ENCODE measurements around the gene SORBS2. TPM values are rescaled to one million over a fixed set of nuclear protein-coding genes. Genes with fewer than 3 reads are reported as not detected.

Gene SORBS2
- total and polyA plus RNA-seq, 2 of the 4 experiments (the other 2 are of a cell fraction), result 0.18 TPM; not detected in 1

DNA sequence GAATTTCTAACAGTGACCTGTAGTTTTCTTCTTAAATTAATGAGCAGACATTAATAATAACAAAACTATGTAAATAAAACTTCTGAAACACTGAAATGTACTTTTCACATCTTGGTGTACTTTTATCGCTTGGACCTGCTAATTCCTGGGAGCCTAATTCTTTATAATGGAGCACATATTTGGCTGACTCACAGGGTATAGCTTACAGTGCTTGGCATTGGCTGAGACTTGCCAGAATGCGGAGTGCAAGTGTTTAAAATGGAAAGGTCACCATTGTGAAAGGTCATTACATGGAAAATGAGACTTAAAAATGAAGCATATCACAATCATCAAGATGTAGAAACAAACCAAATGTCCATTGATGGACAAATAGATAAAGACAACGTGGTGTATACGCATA, 139.4 kb downstream of the SORBS2 start:
- H3K36me3 ChIP-seq (ENCODE audit: control insufficient read depth, insufficient read depth, low read length), result no peaks in the 10 kb centered on the region
- no peak overlapping the region for H2BK5ac ChIP-seq (ENCODE audit: low read depth, low read length, poor library complexity, severe bottlenecking)
- H3K18ac ChIP-seq (ENCODE audit: low read depth, low read length), result no peak overlapping the region
- TF ChIP-seq MAFK (IDR thresholded peaks at IDR 0.05; ENCODE audit: low read depth, low read length), result no peak
- H3K4ac ChIP-seq (ENCODE audit: low read depth, low read length), result no peak overlapping the region
- H3K79me1 ChIP-seq (ENCODE audit: low read depth in 1 of 2, low read length in 2 of 2), result no peaks in the 10 kb centered on the region
- in situ Hi-C loops (cut with MboI; ENCODE audit: low sequenced_read_pairs) (no loop called here), dilution Hi-C loops (cut with HindIII; ENCODE audit: low sequenced_read_pairs, unreplicated experiment) (no loop called here), intact Hi-C loops (cut with micrococcal nuclease) (no loop called here)
- H4K91ac ChIP-seq (ENCODE audit: insufficient read depth, low read depth, low read length), result no peak overlapping the region
- no peak overlapping the region for H3K27ac ChIP-seq (ENCODE audit: insufficient read depth, low read length)
- no peak overlapping the region for H2BK120ac ChIP-seq (ENCODE audit: low read depth, low read length)
- no peaks in the 10 kb centered on the region for H3K9me1 ChIP-seq (ENCODE audit: insufficient read depth, low read length)
- H2AFZ ChIP-seq (replicated peaks; ENCODE audit: low read length, poor library complexity), result no peak overlapping the region
- no peaks in the 10 kb centered on the region for H3K4me1 ChIP-seq (ENCODE audit: control insufficient read depth, insufficient read depth, low read length)
- no CpG with 5 or more reads among the region's 4 CpGs for WGBS, 2 experiments (ENCODE audit: extremely low coverage in 2 of 2, insufficient read length in 1 of 2)
- peaks cover 18% of the 10 kb centered on the region for H3K27me3 ChIP-seq (ENCODE audit: control insufficient read depth, insufficient read depth, low read length)
- H3K56ac ChIP-seq (ENCODE audit: extremely low read depth, insufficient read depth, low read length), result no peak overlapping the region
- H4K8ac ChIP-seq (ENCODE audit: low read depth in 2 of 2, low read length in 2 of 2), result no peak overlapping the region
- no peaks in the 10 kb centered on the region for H3K9me3 ChIP-seq (ENCODE audit: control insufficient read depth, insufficient read depth, low read length)
- DNase-seq, result no peak
- no peak overlapping the region for H2AK5ac ChIP-seq (ENCODE audit: low read depth, low read length)
- no peak overlapping the region for H2BK20ac ChIP-seq (ENCODE audit: low read depth, low read length)
- no peak overlapping the region for H2AK9ac ChIP-seq (replicated peaks; ENCODE audit: low read depth, low read length, poor library complexity)
- H2BK15ac ChIP-seq (ENCODE audit: low read depth, low read length), result no peak overlapping the region
- CTCF ChIA-PET, result interaction anchor here (1.0 kb wide), 1 partner anchor 16 kb away, joined by 3 read pairs; no protein-coding TSS in a partner anchor
- H3K4me3 ChIP-seq (ENCODE audit: insufficient read depth, low read depth, low read length), result no peak overlapping the region
- no peak overlapping the region for H3K14ac ChIP-seq (replicated peaks; ENCODE audit: low read depth, low read length)
- POLR2A ChIA-PET (ENCODE audit: unreplicated experiment), result no interaction called here
- H3K9ac ChIP-seq (ENCODE audit: low read depth, low read length), result no peak overlapping the region
- no TSS peak for BruUV-seq (replicated peaks)
- no peak overlapping the region for H4K5ac ChIP-seq (ENCODE audit: low read depth, low read length)
- H4K20me1 ChIP-seq (ENCODE audit: insufficient read depth, low read length), result no peaks in the 10 kb centered on the region
- no peak overlapping the region for H3K23ac ChIP-seq (ENCODE audit: low read depth, low read length)
- ATAC-seq (ENCODE audit: low read depth), result no peak
- no peak overlapping the region for H3K4me2 ChIP-seq (ENCODE audit: low read depth, low read length)

All from IMR-90 (cell line).